BLaER1 (cell line): Measurements from ENCODE around the gene PTPRF.

Experiments used
- H3K27ac ChIP-seq: shearing (Covaris generic); formaldehyde crosslinking; 2 replicates; pipeline ENCODE4 v1.8.1; 2022
- H3K27me3 ChIP-seq: shearing (Covaris generic); formaldehyde crosslinking; 2 replicates; pipeline ENCODE4 v1.8.1; 2022
- H3K36me3 ChIP-seq: shearing (Covaris generic); formaldehyde crosslinking; 2 replicates; pipeline ENCODE4 v1.8.1; 2022
- H3K4me1 ChIP-seq: shearing (Covaris generic); formaldehyde crosslinking; 2 replicates; pipeline ENCODE4 v1.8.1; 2022
- H3K4me2 ChIP-seq: shearing (Covaris generic); formaldehyde crosslinking; 2 replicates; pipeline ENCODE4 v1.8.1; 2022
- H3K4me3 ChIP-seq: shearing (Covaris generic); formaldehyde crosslinking; 2 replicates; pipeline ENCODE4 v1.8.1; 2022
- H3K9ac ChIP-seq: shearing (Covaris generic); formaldehyde crosslinking; 2 replicates; pipeline ENCODE4 v1.8.1; 2022
- H3K9me3 ChIP-seq: shearing (Covaris generic); formaldehyde crosslinking; 2 replicates; pipeline ENCODE4 v1.8.1; 2022
- H4K20me1 ChIP-seq: shearing (Covaris generic); formaldehyde crosslinking; 2 replicates; pipeline ENCODE4 v1.8.1; 2022
- Cebpa-rat ChIP-seq: shearing (Covaris generic); IDR thresholded peaks from 2 replicates; pipeline ENCODE4 v1.8.1; 2022

Gene PTPRF

GRCh38 chr1:43573066-43573800 lies 42.5 kb downstream of the PTPRF start:
- H3K4me3 ChIP-seq: no peak overlapping the region
- no peaks in the 10 kb centered on the region for H3K27me3 ChIP-seq
- H3K9ac ChIP-seq: 0 out of 2 replicates have a peak overlapping the region, but pooled peaks have one; percentile 15
- 0 out of 2 replicates have a peak overlapping the region, but pooled peaks have one; percentile 45 for H3K27ac ChIP-seq
- H3K9me3 ChIP-seq: no peaks in the 10 kb centered on the region
- H3K4me1 ChIP-seq: peaks cover 39% of the 10 kb centered on the region
- H3K36me3 ChIP-seq: peaks cover 82% of the 10 kb centered on the region
- peak overlapping the region; percentile 41; the same call in 1 of the 2 replicates for H3K4me2 ChIP-seq
- no peaks in the 10 kb centered on the region for H4K20me1 ChIP-seq
- no peak for TF ChIP-seq Cebpa-rat

- Histone ChIP-seq H3K27ac (no peak overlapping the region), H3K4me2 (no peak overlapping the region), H3K4me1 (peaks cover 24% of the 10 kb centered on the region), H3K9me3 (no peaks in the 10 kb centered on the region), H4K20me1 (no peaks in the 10 kb centered on the region), H3K36me3 (peaks cover 92% of the 10 kb centered on the region), H3K9ac (no peak overlapping the region), H3K27me3 (no peaks in the 10 kb centered on the region), H3K4me3 (no peak overlapping the region)
- no peak for TF ChIP-seq Cebpa-rat
Measured at GRCh38 chr1:43576521-43576920, 45.8 kb downstream of the PTPRF start.

- Histone ChIP-seq H3K36me3 (peaks cover 90% of the 10 kb centered on the region), H3K9me3 (no peaks in the 10 kb centered on the region), H3K27me3 (no peaks in the 10 kb centered on the region), H3K27ac (no peak overlapping the region), H3K9ac (no peak overlapping the region), H3K4me2 (no peak overlapping the region), H3K4me1 (peaks cover 21% of the 10 kb centered on the region), H4K20me1 (no peaks in the 10 kb centered on the region), H3K4me3 (no peak overlapping the region)
- TF ChIP-seq Cebpa-rat: no peak
Measured at GRCh38 chr1:43577655-43578542, 47.2 kb downstream of the PTPRF start.

GRCh38 chr1:43580039-43580438 lies 49.4 kb downstream of the PTPRF start:
- H3K27me3 ChIP-seq: no peaks in the 10 kb centered on the region

GRCh38 chr1:43582162-43582566 lies 51.5 kb downstream of the PTPRF start:
- no peaks in the 10 kb centered on the region for H3K9me3 ChIP-seq
- H3K4me3 ChIP-seq: no peak overlapping the region
- no peak overlapping the region for H3K9ac ChIP-seq
- H3K36me3 ChIP-seq: peaks cover 70% of the 10 kb centered on the region
- H3K4me2 ChIP-seq: peak overlapping the region; percentile 22; the same call in 1 of the 2 replicates
- peaks cover 13% of the 10 kb centered on the region for H3K4me1 ChIP-seq
- H3K27ac ChIP-seq: no peak overlapping the region
- H3K27me3 ChIP-seq: no peaks in the 10 kb centered on the region
- H4K20me1 ChIP-seq: no peaks in the 10 kb centered on the region
- no peak for TF ChIP-seq Cebpa-rat

More at GRCh38 chr1:43580039-43580438, 49.4 kb downstream of the PTPRF start:
- TF ChIP-seq Cebpa-rat: no peak
- Histone ChIP-seq H3K36me3 (peaks cover 85% of the 10 kb centered on the region), H4K20me1 (no peaks in the 10 kb centered on the region), H3K27ac (no peak overlapping the region), H3K4me3 (no peak overlapping the region), H3K9me3 (no peaks in the 10 kb centered on the region), H3K9ac (no peak overlapping the region), H3K4me2 (no peak overlapping the region), H3K4me1 (peaks cover 17% of the 10 kb centered on the region)

- TF ChIP-seq Cebpa-rat: no peak
- peaks cover 68% of the 10 kb centered on the region for H3K36me3 ChIP-seq
- no peak overlapping the region for H3K4me3 ChIP-seq
- no peak overlapping the region for H3K27ac ChIP-seq
- peaks cover 13% of the 10 kb centered on the region for H3K4me1 ChIP-seq
- no peak overlapping the region for H3K4me2 ChIP-seq
- no peaks in the 10 kb centered on the region for H3K9me3 ChIP-seq
- no peaks in the 10 kb centered on the region for H3K27me3 ChIP-seq
- no peak overlapping the region for H3K9ac ChIP-seq
- H4K20me1 ChIP-seq: no peaks in the 10 kb centered on the region
Measured at GRCh38 chr1:43583058-43583457, 52.4 kb downstream of the PTPRF start.

DNA sequence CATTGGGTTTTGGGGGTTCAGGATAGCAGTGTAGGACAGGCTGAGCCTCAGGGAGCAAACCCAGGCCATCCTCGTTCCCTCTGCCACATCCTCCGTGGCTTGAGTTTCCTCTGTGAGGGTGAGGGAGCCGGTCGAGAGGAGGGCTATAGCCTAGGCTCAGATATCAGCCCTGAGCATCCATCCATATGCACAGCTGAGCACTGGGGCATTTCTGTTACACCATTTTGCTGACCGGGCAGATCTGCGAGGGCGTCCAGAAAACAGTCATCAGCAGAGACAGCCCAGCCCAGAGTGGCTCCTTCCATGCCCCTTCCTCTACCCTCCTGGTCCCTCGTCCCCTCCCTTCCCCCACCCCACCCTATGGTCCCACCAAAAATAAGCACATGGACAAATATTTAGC lies 53.5 kb downstream of the PTPRF start:
- Histone ChIP-seq H3K27ac (no peak overlapping the region), H3K4me3 (no peak overlapping the region), H3K9me3 (no peaks in the 10 kb centered on the region), H3K27me3 (no peaks in the 10 kb centered on the region), H3K9ac (no peak overlapping the region), H3K36me3 (peaks cover 68% of the 10 kb centered on the region), H3K4me2 (no peak overlapping the region), H4K20me1 (no peaks in the 10 kb centered on the region), H3K4me1 (peaks cover 13% of the 10 kb centered on the region)
- TF ChIP-seq Cebpa-rat: no peak

DNA sequence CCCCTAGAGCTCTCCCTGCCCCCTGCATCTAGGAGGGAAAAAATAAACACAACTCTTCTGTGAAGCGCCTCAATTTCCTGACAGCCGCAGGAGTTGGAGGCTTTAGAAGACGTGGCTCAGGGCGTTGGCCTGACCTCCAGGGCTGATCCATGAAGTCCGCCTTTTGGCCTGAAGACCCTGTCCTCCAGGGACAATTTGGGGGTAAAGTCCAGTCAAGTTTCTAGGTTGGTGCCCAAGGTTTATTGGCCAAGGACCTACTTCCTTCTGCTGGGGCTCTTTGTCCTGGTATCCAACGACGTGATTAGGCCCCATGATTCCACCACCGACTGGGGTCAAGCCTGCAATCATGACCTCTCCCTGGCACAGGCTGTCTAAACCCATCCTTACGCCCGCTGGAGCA lies 54.9 kb downstream of the PTPRF start:
- TF ChIP-seq Cebpa-rat: no peak
- Histone ChIP-seq H3K9me3 (no peaks in the 10 kb centered on the region), H3K36me3 (peaks cover 68% of the 10 kb centered on the region), H3K27me3 (no peaks in the 10 kb centered on the region), H3K9ac (no peak overlapping the region), H3K4me2 (no peak overlapping the region), H4K20me1 (no peaks in the 10 kb centered on the region), H3K4me3 (no peak overlapping the region), H3K4me1 (peaks cover 13% of the 10 kb centered on the region), H3K27ac (0 out of 2 replicates have a peak overlapping the region, but pooled peaks have one; percentile 9)

- TF ChIP-seq Cebpa-rat: no peak
- H3K4me2 ChIP-seq: no peak overlapping the region
- H3K4me3 ChIP-seq: no peak overlapping the region
- no peaks in the 10 kb centered on the region for H3K27me3 ChIP-seq
- peaks cover 11% of the 10 kb centered on the region for H3K4me1 ChIP-seq
- no peak overlapping the region for H3K27ac ChIP-seq
- H3K9ac ChIP-seq: no peak overlapping the region
- peaks cover 68% of the 10 kb centered on the region for H3K36me3 ChIP-seq
- H3K9me3 ChIP-seq: no peaks in the 10 kb centered on the region
- H4K20me1 ChIP-seq: no peaks in the 10 kb centered on the region
Measured at GRCh38 chr1:43586136-43586731, 55.6 kb downstream of the PTPRF start.
